ENCODE results near the gene CDC20.

- TF ChIP-seq, protein P1, sequence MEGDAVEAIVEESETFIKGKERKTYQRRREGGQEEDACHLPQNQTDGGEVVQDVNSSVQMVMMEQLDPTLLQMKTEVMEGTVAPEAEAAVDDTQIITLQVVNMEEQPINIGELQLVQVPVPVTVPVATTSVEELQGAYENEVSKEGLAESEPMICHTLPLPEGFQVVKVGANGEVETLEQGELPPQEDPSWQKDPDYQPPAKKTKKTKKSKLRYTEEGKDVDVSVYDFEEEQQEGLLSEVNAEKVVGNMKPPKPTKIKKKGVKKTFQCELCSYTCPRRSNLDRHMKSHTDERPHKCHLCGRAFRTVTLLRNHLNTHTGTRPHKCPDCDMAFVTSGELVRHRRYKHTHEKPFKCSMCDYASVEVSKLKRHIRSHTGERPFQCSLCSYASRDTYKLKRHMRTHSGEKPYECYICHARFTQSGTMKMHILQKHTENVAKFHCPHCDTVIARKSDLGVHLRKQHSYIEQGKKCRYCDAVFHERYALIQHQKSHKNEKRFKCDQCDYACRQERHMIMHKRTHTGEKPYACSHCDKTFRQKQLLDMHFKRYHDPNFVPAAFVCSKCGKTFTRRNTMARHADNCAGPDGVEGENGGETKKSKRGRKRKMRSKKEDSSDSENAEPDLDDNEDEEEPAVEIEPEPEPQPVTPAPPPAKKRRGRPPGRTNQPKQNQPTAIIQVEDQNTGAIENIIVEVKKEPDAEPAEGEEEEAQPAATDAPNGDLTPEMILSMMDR (IDR thresholded peaks at IDR 0.05) = no peak
- TF ChIP-seq EZH2 (IDR thresholded peaks at IDR 0.05) = peak; percentile 28
- no peak for TF ChIP-seq EZH2phosphoT487 (IDR thresholded peaks at IDR 0.05)
Observed at GRCh38 chr1:43389326-43390313, 30.8 kb downstream of the CDC20 start, which contains the start of the genes MED8 and SZT2.
